ENCODE results near the gene RELCH. TPM values are rescaled to one million over a fixed set of nuclear protein-coding genes. Genes with fewer than 3 reads are reported as not detected.

RELCH gene
- total RNA-seq, 2 donors from 2014 or later, result 11.1 to 16.7 TPM

DNA sequence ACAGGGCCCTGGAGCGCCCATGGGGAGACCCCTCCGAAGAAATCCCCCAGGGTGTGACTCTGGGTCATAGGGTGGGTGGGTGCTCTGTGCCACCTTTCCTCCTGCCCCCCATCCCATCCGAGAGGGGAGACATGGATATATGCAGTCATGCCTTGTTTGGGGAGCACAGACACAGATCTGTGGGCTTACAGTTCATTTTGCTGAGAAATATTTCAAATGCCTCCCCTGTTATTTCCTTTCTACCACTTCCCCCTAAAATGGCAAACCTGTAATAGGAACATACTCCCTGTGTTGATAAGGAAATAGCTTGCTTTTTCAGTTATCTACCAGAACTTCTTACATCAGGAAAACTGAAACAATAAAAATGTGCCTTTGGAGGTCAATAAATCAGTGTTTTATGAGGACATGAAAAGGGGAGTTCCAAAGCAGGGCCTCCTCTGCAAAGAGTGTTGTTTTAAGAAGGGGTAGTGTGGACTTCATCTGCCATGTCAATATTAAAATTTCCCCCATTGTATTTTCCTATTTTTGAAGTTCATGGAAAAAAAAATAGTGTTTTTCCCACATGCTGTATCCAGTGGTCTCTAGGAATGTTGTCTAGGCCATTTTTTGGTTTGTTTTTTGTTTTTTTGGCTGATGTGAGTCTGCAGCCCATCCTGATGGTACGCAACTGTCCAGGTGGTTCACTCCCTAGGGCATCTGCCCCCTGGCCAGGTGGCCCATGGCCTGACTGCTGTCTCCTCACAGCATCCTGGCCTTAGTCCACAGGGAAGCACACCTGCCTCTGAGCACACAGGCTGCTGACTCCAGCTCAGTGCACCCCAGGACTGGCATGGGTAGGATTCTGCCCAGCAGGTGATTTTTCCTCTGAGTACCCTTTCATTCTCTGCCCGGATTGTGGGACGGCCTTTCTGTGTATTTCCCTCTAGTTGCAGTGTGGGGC, 141.8 kb downstream of the RELCH start:
- peak overlapping the region in 1 of 2 donors; percentile 56 for H3K27ac ChIP-seq
- no peaks in the 10 kb centered on the region for H3K36me3 ChIP-seq
- H3K4me1 ChIP-seq, result peaks cover 0 to 65% of the 10 kb centered on the region in 2 donors
- no peaks in the 10 kb centered on the region for H3K9me3 ChIP-seq
- H3K4me3 ChIP-seq, result no peak overlapping the region
- H3K27me3 ChIP-seq, result peaks cover 4 to 23% of the 10 kb centered on the region in 2 donors
- no peak for DNase-seq (ENCODE audit: low spot score)
- TF ChIP-seq, protein P1, sequence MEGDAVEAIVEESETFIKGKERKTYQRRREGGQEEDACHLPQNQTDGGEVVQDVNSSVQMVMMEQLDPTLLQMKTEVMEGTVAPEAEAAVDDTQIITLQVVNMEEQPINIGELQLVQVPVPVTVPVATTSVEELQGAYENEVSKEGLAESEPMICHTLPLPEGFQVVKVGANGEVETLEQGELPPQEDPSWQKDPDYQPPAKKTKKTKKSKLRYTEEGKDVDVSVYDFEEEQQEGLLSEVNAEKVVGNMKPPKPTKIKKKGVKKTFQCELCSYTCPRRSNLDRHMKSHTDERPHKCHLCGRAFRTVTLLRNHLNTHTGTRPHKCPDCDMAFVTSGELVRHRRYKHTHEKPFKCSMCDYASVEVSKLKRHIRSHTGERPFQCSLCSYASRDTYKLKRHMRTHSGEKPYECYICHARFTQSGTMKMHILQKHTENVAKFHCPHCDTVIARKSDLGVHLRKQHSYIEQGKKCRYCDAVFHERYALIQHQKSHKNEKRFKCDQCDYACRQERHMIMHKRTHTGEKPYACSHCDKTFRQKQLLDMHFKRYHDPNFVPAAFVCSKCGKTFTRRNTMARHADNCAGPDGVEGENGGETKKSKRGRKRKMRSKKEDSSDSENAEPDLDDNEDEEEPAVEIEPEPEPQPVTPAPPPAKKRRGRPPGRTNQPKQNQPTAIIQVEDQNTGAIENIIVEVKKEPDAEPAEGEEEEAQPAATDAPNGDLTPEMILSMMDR (IDR thresholded peaks at IDR 0.05), result no peak

DNA sequence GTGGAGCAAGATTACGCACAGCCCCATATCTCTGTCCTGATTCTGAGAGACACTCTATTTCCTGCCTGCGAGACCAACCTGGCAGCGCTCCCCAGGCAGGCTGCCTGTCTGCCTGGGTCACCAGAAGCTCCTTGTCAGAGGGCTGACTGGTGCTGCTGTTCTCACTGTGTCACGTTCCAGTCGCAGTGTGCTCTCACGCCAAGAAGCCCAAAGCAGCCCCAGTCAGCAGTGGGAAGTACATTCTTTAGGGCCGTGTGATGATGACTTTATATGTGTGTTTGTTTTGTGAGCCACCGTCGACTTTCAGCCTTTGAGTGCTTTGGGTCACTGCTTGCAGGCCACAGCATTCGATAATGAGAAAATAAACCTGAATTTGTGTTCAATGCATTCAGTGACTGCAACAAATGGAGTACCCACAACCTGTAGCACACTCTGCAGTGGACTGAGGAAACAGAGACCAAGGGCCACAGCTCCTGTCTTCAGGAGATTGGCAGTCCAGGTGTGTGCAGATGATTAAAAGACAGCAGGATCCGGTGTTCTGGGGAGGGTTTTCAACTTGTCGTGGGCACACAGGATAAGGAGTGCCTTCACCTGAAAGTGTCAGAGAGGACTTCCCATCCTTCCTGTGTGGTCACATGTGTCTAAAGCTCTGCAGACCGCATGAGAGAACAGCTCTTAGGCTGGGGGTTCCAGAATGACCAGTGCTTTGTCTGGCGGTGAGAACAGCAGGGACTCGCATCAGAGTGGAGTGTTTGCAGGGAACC, 142.8 kb downstream of the RELCH start:
- H3K27me3 ChIP-seq, result peaks cover 4 to 23% of the 10 kb centered on the region in 2 donors
- H3K27ac ChIP-seq, result peak overlapping the region in 1 of 2 donors; percentile 56
- TF ChIP-seq, protein P1 (IDR thresholded peaks at IDR 0.05), result no peak
- peak; percentile 69 for DNase-seq (ENCODE audit: low spot score)
- no peaks in the 10 kb centered on the region for H3K36me3 ChIP-seq
- H3K9me3 ChIP-seq, result no peaks in the 10 kb centered on the region
- no peak overlapping the region for H3K4me3 ChIP-seq
- peaks cover 0 to 56% of the 10 kb centered on the region in 2 donors for H3K4me1 ChIP-seq

DNA sequence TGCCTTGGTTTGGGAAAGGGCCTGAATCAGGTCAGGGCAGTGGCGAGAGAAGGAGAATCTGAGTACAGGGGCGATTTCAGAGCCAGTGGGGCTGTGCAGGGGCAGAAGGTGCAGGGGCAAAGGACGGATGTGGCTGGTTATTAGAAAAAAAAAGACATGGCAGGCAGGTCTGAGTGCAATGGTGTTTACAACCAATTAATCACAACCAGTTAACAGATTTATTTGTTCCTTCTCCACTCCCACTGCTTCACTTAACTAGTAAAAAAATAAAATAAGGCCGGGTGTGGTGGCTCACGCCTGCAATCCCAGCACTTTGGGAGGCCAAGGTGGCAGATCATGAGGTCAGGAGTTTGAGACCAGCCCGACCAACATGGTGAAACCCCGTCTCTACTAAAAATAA, 143.6 kb downstream of the RELCH start:
- no peaks in the 10 kb centered on the region for H3K36me3 ChIP-seq
- H3K4me3 ChIP-seq, result no peak overlapping the region
- no peaks in the 10 kb centered on the region for H3K9me3 ChIP-seq
- TF ChIP-seq, protein P1 (IDR thresholded peaks at IDR 0.05), result no peak
- peaks cover 0 to 52% of the 10 kb centered on the region in 2 donors for H3K4me1 ChIP-seq
- no peak overlapping the region for H3K27ac ChIP-seq
- H3K27me3 ChIP-seq, result peaks cover 2 to 21% of the 10 kb centered on the region in 2 donors
- DNase-seq (ENCODE audit: low spot score), result no peak

DNA sequence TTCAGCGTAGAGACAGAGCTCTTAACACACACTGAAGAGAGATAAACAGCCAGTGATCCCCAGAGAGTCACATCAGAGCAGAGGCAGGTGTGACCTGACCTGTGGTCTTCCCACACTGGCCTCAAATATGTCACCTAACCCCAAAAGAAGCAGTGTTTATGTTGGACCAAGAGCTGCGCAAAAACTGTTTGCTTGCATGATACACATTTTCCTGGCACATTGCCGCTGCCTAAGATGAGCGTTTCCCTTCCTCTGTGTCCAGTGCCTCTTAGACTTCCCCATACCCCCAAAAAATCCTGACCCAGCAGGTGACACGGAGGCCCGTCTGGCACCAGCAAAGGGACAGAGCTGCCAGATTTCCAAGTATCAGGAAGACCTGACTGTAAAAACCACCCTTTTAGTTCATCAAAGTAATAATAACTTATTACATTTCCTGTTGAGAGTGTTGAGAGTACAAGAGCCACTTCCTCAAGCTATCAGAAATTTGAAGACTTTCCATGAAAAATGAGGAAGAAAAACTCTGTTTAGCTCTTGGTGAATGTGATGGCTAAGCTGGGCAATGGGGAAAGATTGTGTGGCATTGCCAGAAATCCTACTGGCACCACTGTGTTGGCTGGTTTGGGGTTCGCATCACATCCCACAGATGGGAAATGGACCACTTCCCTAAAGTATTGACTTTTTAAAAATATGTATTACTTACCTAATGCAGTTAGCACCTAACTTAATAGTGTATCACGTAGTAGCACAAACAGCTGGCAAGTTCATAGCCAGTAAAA, 144.7 kb downstream of the RELCH start:
- H3K27me3 ChIP-seq, result peaks cover 0 to 15% of the 10 kb centered on the region in 2 donors
- TF ChIP-seq, protein P1 (IDR thresholded peaks at IDR 0.05), result no peak
- no peak overlapping the region for H3K27ac ChIP-seq
- H3K4me3 ChIP-seq, result no peak overlapping the region
- H3K4me1 ChIP-seq, result peaks cover 0 to 40% of the 10 kb centered on the region in 2 donors
- no peak for DNase-seq (ENCODE audit: low spot score)
- H3K36me3 ChIP-seq, result no peaks in the 10 kb centered on the region
- H3K9me3 ChIP-seq, result no peaks in the 10 kb centered on the region

DNA sequence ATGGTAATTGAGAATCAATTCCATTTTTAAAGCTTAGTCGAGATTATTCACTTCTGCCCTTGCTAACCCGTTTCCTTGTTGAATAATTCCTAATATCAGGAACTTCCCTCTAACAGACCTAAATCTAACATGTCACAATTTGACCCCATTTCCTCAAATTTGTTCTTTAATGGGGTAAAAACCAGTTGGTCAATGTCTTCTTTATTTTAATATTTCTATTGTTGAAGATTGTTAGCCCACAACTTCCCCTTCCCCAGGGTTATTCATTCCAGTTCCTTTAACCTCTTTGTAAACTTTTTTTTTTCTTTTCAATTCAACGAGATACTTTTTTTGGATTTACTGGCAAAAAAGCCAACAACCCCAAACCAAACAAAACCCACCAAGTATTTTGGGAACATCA, 145.4 kb downstream of the RELCH start:
- TF ChIP-seq, protein P1 (IDR thresholded peaks at IDR 0.05), result no peak

More for the DNA sequence above, 145.4 kb downstream of the RELCH start:
- no peaks in the 10 kb centered on the region for H3K9me3 ChIP-seq
- H3K4me1 ChIP-seq, result peaks cover 0 to 34% of the 10 kb centered on the region in 2 donors
- H3K27me3 ChIP-seq, result peaks cover 0 to 8% of the 10 kb centered on the region in 2 donors
- no peak overlapping the region for H3K4me3 ChIP-seq
- no peaks in the 10 kb centered on the region for H3K36me3 ChIP-seq
- no peak for DNase-seq (ENCODE audit: low spot score)
- H3K27ac ChIP-seq, result no peak overlapping the region

Data from right atrium auricular region (tissue), 2 donors.